Activated CD4-positive, CD25-positive, alpha-beta regulatory T cell treated with anti-CD3 and anti-CD28 coated beads, Interleukin-2, amount 50 U/mL, for 24 hours (primary cell): ENCODE results near the gene DENND4A.
"Not testable (repeated sequence)": the region's sequence is repeated elsewhere in the genome, so short reads cannot be mapped to it uniquely, and the experiment has no call there.

Experiments
- ATAC-seq, 2 donors: fragments of 150-1000 bp; cut with Tn5 transposase; one replicate each; pipeline ENCODE4 v1.10.0; 2021; ENCODE audit warnings: mild to moderate bottlenecking in 1 of 2, moderate library complexity in 1 of 2

Gene DENND4A

GRCh38 chr15:65787260-65787659 lies 4.8 kb downstream of the DENND4A start:
- no peak for ATAC-seq

- no peak for ATAC-seq
These were observed 6.9 kb downstream of the DENND4A start for GRCh38 chr15:65785151-65785550.

GRCh38 chr15:65783872-65784271 lies 8.2 kb downstream of the DENND4A start:
- no peak for ATAC-seq

GRCh38 chr15:65782096-65782495 lies 10.0 kb downstream of the DENND4A start:
- ATAC-seq, result no peak

- ATAC-seq, result not testable (repeated sequence)
These were observed 13.4 kb downstream of the DENND4A start for GRCh38 chr15:65778701-65779100.

- no peak for ATAC-seq
These were observed 13.8 kb downstream of the DENND4A start for GRCh38 chr15:65778269-65778668.

GRCh38 chr15:65777843-65778242 lies 14.2 kb downstream of the DENND4A start:
- ATAC-seq, result no peak

- ATAC-seq, result no peak
These were observed 15.0 kb downstream of the DENND4A start for GRCh38 chr15:65777053-65777452.

- peak; percentile 46 to 76 for ATAC-seq
These were observed 18.5 kb downstream of the DENND4A start for GRCh38 chr15:65773386-65774111.

- no peak for ATAC-seq
These were observed 19.2 kb downstream of the DENND4A start for GRCh38 chr15:65772930-65773329.

GRCh38 chr15:65771870-65772269 lies 20.2 kb downstream of the DENND4A start:
- ATAC-seq, result no peak

GRCh38 chr15:65769482-65769881 lies 22.6 kb downstream of the DENND4A start:
- no peak for ATAC-seq

GRCh38 chr15:65767895-65768294 lies 24.2 kb downstream of the DENND4A start:
- ATAC-seq, result peak; percentile 79 to 93

- ATAC-seq, result no peak
These were observed 24.9 kb downstream of the DENND4A start for GRCh38 chr15:65767264-65767595.

- ATAC-seq, result no peak
These were observed 25.4 kb downstream of the DENND4A start for GRCh38 chr15:65766422-65767263.

- no peak for ATAC-seq
These were observed 27.0 kb downstream of the DENND4A start for GRCh38 chr15:65765106-65765505.

GRCh38 chr15:65762914-65763787 lies 28.9 kb downstream of the DENND4A start:
- peak in 1 of 2 donors; percentile 18 for ATAC-seq

- ATAC-seq, result no peak
These were observed 29.7 kb downstream of the DENND4A start for GRCh38 chr15:65762399-65762798.

- peak; percentile 25 to 65 for ATAC-seq
These were observed 30.7 kb downstream of the DENND4A start for GRCh38 chr15:65761210-65761926.

- ATAC-seq, result no peak
These were observed 32.7 kb downstream of the DENND4A start for GRCh38 chr15:65759441-65759840.

GRCh38 chr15:65758242-65758641 lies 33.9 kb downstream of the DENND4A start:
- no peak for ATAC-seq

- no peak for ATAC-seq
These were observed 34.8 kb downstream of the DENND4A start for GRCh38 chr15:65757256-65757655.
